ENCODE data around the gene DIS3L2. TPM values are rescaled to one million over a fixed set of nuclear protein-coding genes. Genes with fewer than 3 reads are reported as not detected.
"Not testable (repeated sequence)": the region's sequence is repeated elsewhere in the genome, so short reads cannot be mapped to it uniquely, and the experiment has no call there.

The DIS3L2 gene
- total RNA-seq, 1 donor: 24.9 TPM

GRCh38 chr2:232367016-232367415, 405.5 kb downstream of the DIS3L2 start:
- TF ChIP-seq, protein P1, sequence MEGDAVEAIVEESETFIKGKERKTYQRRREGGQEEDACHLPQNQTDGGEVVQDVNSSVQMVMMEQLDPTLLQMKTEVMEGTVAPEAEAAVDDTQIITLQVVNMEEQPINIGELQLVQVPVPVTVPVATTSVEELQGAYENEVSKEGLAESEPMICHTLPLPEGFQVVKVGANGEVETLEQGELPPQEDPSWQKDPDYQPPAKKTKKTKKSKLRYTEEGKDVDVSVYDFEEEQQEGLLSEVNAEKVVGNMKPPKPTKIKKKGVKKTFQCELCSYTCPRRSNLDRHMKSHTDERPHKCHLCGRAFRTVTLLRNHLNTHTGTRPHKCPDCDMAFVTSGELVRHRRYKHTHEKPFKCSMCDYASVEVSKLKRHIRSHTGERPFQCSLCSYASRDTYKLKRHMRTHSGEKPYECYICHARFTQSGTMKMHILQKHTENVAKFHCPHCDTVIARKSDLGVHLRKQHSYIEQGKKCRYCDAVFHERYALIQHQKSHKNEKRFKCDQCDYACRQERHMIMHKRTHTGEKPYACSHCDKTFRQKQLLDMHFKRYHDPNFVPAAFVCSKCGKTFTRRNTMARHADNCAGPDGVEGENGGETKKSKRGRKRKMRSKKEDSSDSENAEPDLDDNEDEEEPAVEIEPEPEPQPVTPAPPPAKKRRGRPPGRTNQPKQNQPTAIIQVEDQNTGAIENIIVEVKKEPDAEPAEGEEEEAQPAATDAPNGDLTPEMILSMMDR (IDR thresholded peaks at IDR 0.05; ENCODE audit: insufficient read depth, low read length): no peak
- DNase-seq (ENCODE audit: low read depth): no peak
- no peak overlapping the region for H3K4me3 ChIP-seq (ENCODE audit: low read depth, low read length)

DNA sequence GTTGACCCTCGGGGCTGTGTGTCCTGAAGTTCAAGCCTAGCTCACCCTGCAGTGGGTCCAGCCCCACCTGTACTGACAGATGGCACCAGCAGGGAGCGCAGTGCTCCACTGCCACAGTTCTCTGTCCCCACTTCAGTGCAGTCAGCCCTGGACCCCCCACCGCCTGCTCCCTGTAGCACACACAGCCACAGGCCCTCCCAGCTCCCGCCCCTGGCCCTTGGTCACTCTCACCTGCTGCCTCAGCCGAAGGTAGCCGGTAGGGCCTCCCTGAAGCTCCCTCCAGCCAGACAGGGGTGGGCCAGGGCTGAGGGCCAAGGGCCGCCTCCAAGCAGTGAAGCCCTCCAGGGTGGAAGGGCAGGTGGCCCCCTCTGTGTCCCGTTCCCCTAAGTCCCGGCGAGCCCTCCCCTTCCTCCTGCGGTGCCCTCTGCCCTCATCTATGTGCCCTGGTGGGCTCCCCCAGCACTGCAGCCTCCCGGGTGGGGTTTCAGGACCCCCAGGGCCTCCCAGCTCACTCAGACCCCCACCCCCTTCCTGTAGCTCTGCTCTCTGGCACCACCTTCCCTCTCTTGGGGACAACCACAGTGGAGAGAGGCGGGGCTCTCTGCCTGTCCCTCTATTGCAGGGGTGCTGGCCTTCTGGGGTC, 406.2 kb downstream of the DIS3L2 start:
- TF ChIP-seq, protein P1 (IDR thresholded peaks at IDR 0.05; ENCODE audit: insufficient read depth, low read length): no peak
- no peak for DNase-seq (ENCODE audit: low read depth)
- H3K4me3 ChIP-seq (ENCODE audit: low read depth, low read length): no peak overlapping the region

- TF ChIP-seq, protein P1 (IDR thresholded peaks at IDR 0.05; ENCODE audit: insufficient read depth, low read length): no peak
- DNase-seq (ENCODE audit: low read depth): no peak
- H3K4me3 ChIP-seq (ENCODE audit: low read depth, low read length): no peak overlapping the region
Measured at GRCh38 chr2:232368311-232368731, 406.8 kb downstream of the DIS3L2 start.

GRCh38 chr2:232369126-232369951, 407.8 kb downstream of the DIS3L2 start:
- TF ChIP-seq, protein P1 (IDR thresholded peaks at IDR 0.05; ENCODE audit: insufficient read depth, low read length): no peak
- DNase-seq (ENCODE audit: low read depth): no peak
- no peak overlapping the region for H3K4me3 ChIP-seq (ENCODE audit: low read depth, low read length)

DNA sequence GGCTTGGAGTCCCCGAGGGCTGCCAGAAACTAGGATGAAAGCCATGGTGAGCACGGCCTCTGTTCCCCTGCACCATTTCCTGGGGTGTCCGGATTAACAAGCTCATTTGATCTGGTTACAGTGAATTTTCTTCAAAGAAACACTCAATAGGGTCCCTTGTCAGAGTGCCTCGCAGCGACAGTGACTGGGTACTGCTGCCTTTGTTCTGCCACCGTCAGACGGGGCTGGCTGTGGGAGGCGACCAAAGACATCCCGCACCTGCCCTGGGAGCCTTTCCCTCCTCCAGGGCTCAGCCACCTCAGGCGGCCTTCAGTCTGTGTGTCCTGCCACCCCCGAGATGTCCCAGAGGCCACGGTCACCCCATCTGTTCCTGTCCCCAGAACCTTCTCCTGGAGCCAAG, 408.5 kb downstream of the DIS3L2 start:
- not testable (repeated sequence) for DNase-seq (ENCODE audit: low read depth); H3K4me3 ChIP-seq (ENCODE audit: low read depth, low read length)

DNA sequence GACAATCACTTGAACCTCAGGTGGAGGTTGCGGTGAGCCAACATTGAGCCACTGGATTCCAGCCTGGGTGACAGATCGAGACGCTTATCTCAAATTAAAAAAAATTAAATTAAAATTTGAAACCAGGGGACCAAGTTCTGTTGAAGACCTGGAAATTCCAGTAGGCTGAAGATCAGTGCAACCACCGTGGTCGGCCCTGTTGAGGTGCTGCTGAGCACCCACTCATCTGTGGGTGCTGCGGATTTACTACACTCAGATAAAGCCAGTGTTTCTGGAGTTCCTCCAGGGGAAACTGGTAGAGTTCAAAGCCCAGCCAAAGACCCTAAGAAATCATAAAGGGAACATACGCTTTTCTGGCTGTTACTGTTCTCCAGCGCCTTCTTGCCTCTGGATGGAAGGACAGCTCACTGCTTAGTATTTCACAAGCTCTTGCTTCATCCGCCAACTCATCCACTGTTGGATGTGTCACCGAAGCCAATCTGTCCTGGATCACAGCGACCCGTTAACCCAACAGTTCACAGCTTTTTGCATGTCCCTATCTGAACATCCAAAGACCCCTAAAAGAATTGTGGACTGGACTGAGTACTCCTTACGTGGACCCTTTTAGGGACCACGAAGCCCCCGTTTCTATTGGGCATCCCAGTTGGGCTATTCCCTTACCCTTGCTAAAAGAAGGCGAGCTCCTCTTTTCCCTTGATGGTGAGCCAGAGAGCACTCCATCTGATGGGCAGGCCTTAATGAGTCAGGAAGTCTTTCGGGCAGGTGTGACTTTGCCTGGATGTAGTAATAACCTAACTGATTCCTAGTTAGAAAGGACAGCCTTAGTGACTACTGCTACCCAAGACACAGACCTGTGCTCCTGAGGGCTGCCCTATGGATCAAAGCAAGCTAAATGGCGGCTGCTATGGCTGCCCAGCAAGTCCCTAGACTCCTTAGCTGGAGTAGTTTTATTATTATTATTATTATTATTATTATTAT, 411.0 kb downstream of the DIS3L2 start:
- H3K4me3 ChIP-seq (ENCODE audit: low read depth, low read length): no peak overlapping the region
- DNase-seq (ENCODE audit: low read depth): peak; percentile 18
- TF ChIP-seq, protein P1 (IDR thresholded peaks at IDR 0.05; ENCODE audit: insufficient read depth, low read length): no peak

Measured in fibroblast of the aortic adventitia (primary cell).